HepG2 (cell line): Measurements from ENCODE around the gene TAS2R60. TPM values are rescaled to one million over a fixed set of nuclear protein-coding genes. Genes with fewer than 3 reads are reported as not detected.

Source experiments
- FOXA3 ChIP-seq: IDR thresholded peaks from 2 replicates; pipeline ENCODE4 v1.6.1; 2016; ENCODE audit warnings: missing genetic modification reagents, missing compliant biosample characterization
- MZF1 ChIP-seq: sonication (generic); formaldehyde crosslinking; IDR thresholded peaks from 2 replicates; pipeline ENCODE4 v1.8.1; 2023; ENCODE audit warnings: mild to moderate bottlenecking, missing genetic modification reagents, borderline replicate concordance
- NCOR1 ChIP-seq: fragments of 200-600 bp; sonication (generic); IDR thresholded peaks from 2 replicates; pipeline ENCODE4 v1.7.0; 2017; ENCODE audit warnings: antibody characterized with exemption, low read length, borderline replicate concordance
- NFKB2 ChIP-seq: sonication (generic); formaldehyde crosslinking; IDR thresholded peaks from 2 replicates; pipeline ENCODE4 v1.4.0; 2020; ENCODE audit warnings: missing genetic modification reagents, borderline replicate concordance
- NKX3-1 ChIP-seq: sonication (generic); formaldehyde crosslinking; IDR thresholded peaks from 2 replicates; pipeline ENCODE4 v1.5.0; 2020; ENCODE audit warnings: missing genetic modification reagents
- PAX8 ChIP-seq: sonication (generic); formaldehyde crosslinking; IDR thresholded peaks from 2 replicates; pipeline ENCODE4 v1.8.0; 2022; ENCODE audit warnings: mild to moderate bottlenecking, missing genetic modification reagents, borderline replicate concordance
- RBM39 ChIP-seq: fragments of 200-400 bp; formaldehyde crosslinking; IDR thresholded peaks from one replicate; pipeline ENCODE4 v1.6.1; 2018; ENCODE audit warnings: antibody characterized with exemption, mild to moderate bottlenecking, low read depth, low read length; ENCODE audit not compliant: poor library complexity, severe bottlenecking
- RFXANK ChIP-seq: IDR thresholded peaks from 2 replicates; pipeline ENCODE4 v1.6.1; 2016
- TRIM24 ChIP-seq: sonication (generic); formaldehyde crosslinking; IDR thresholded peaks from 2 replicates; pipeline ENCODE4 v1.8.0; 2022; ENCODE audit warnings: mild to moderate bottlenecking, missing genetic modification reagents
- YY1 ChIP-seq: IDR thresholded peaks from 2 replicates; pipeline ENCODE4 v1.6.1; 2011; ENCODE audit warnings: low read length, low read depth, moderate library complexity, mild to moderate bottlenecking; ENCODE audit not compliant: insufficient read depth, insufficient replicate concordance
- ZBTB21 ChIP-seq: sonication (generic); formaldehyde crosslinking; IDR thresholded peaks from 2 replicates; pipeline ENCODE4 v1.4.0; 2020; ENCODE audit warnings: missing genetic modification reagents
- ZBTB8A ChIP-seq: sonication (generic); formaldehyde crosslinking; IDR thresholded peaks from 2 replicates; pipeline ENCODE4 v1.4.0; 2020; ENCODE audit warnings: mild to moderate bottlenecking, low read depth, missing genetic modification reagents, borderline replicate concordance
- ZNF180 ChIP-seq: sonication (generic); formaldehyde crosslinking; IDR thresholded peaks from 2 replicates; pipeline ENCODE4 v1.4.0; 2020; ENCODE audit warnings: low read depth, missing genetic modification reagents, borderline replicate concordance
- ZNF687 ChIP-seq: sonication (generic); formaldehyde crosslinking; IDR thresholded peaks from 2 replicates; pipeline ENCODE4 v1.5.1; 2020; ENCODE audit warnings: mild to moderate bottlenecking, missing genetic modification reagents, moderate library complexity
- polyA plus RNA-seq, 8 experiments: library from polyadenylated mRNA; depleted of rRNA in 3 of 8; stranded (reverse) in 7 of 8; unstranded in 1 of 8; fragments of >200 nt; fragmentation: Illumina TruSeq in 4 of 8; extraction: Trizol in 4 of 8; gene quantifications; 2 replicates each; pipeline versions ENCODE4 v1.2.1 to v1.2.3, GENCODE V29; 2011 to 2016; ENCODE audit warnings: low read depth in 4 of 8, missing spikeins in 1 of 8, mixed read lengths in 1 of 8; ENCODE audit not compliant: insufficient read depth in 1 of 8
- total RNA-seq, 5 experiments: library from RNA; depleted of rRNA; stranded (reverse); fragments of >200 nt; fragmentation: Illumina TruSeq; extraction: Trizol; gene quantifications; 2 replicates each; pipeline ENCODE4 v1.2.3, GENCODE V29; 2016; ENCODE audit warnings: low read depth in 1 of 5
- TF ChIP-seq, protein P1 (sequence below): fragments of 450-650 bp; IDR thresholded peaks from 2 replicates; pipeline ENCODE4 v1.6.1; 2017; ENCODE audit warnings: mild to moderate bottlenecking
- TF ChIP-seq, protein P2 (sequence below): sonication (generic); formaldehyde crosslinking; IDR thresholded peaks from 2 replicates; pipeline ENCODE4 v1.5.0; 2020; ENCODE audit warnings: mild to moderate bottlenecking, missing genetic modification reagents
- TF ChIP-seq, protein P3 (sequence below): IDR thresholded peaks from 2 replicates; pipeline ENCODE4 v1.6.1; 2016; ENCODE audit warnings: mild to moderate bottlenecking

The TAS2R60 gene
- total and polyA plus RNA-seq, 2 of the 13 experiments (the other 11 are each of a cell fraction or from before 2014, with no cell fraction given): not detected

- TF ChIP-seq, protein P1, sequence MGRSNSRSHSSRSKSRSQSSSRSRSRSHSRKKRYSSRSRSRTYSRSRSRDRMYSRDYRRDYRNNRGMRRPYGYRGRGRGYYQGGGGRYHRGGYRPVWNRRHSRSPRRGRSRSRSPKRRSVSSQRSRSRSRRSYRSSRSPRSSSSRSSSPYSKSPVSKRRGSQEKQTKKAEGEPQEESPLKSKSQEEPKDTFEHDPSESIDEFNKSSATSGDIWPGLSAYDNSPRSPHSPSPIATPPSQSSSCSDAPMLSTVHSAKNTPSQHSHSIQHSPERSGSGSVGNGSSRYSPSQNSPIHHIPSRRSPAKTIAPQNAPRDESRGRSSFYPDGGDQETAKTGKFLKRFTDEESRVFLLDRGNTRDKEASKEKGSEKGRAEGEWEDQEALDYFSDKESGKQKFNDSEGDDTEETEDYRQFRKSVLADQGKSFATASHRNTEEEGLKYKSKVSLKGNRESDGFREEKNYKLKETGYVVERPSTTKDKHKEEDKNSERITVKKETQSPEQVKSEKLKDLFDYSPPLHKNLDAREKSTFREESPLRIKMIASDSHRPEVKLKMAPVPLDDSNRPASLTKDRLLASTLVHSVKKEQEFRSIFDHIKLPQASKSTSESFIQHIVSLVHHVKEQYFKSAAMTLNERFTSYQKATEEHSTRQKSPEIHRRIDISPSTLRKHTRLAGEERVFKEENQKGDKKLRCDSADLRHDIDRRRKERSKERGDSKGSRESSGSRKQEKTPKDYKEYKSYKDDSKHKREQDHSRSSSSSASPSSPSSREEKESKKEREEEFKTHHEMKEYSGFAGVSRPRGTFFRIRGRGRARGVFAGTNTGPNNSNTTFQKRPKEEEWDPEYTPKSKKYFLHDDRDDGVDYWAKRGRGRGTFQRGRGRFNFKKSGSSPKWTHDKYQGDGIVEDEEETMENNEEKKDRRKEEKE: no peak
- TF ChIP-seq NKX3-1 (no peak), RBM39 (no peak), MZF1 (CRISPR knock-in tag) (no peak), PAX8 (CRISPR knock-in tag) (no peak), FOXA3 (CRISPR knock-in tag) (peak; percentile 80), TRIM24 (CRISPR knock-in tag) (no peak), RFXANK (no peak), ZBTB21 (CRISPR knock-in tag) (no peak), YY1 (no peak), NFKB2 (CRISPR knock-in tag) (0 out of 2 replicates have a peak, but pooled peaks have one; percentile 24), ZBTB8A (CRISPR knock-in tag) (no peak), ZNF180 (no peak), ZNF687 (CRISPR knock-in tag) (peak; percentile 87), NCOR1 (0 out of 2 replicates have a peak, but pooled peaks have one; percentile 49)
- TF ChIP-seq, protein P2, sequence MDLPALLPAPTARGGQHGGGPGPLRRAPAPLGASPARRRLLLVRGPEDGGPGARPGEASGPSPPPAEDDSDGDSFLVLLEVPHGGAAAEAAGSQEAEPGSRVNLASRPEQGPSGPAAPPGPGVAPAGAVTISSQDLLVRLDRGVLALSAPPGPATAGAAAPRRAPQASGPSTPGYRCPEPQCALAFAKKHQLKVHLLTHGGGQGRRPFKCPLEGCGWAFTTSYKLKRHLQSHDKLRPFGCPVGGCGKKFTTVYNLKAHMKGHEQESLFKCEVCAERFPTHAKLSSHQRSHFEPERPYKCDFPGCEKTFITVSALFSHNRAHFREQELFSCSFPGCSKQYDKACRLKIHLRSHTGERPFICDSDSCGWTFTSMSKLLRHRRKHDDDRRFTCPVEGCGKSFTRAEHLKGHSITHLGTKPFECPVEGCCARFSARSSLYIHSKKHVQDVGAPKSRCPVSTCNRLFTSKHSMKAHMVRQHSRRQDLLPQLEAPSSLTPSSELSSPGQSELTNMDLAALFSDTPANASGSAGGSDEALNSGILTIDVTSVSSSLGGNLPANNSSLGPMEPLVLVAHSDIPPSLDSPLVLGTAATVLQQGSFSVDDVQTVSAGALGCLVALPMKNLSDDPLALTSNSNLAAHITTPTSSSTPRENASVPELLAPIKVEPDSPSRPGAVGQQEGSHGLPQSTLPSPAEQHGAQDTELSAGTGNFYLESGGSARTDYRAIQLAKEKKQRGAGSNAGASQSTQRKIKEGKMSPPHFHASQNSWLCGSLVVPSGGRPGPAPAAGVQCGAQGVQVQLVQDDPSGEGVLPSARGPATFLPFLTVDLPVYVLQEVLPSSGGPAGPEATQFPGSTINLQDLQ (CRISPR knock-in tag): peak; percentile 67; the same call in 1 of the 2 replicates
- TF ChIP-seq, protein P3, sequence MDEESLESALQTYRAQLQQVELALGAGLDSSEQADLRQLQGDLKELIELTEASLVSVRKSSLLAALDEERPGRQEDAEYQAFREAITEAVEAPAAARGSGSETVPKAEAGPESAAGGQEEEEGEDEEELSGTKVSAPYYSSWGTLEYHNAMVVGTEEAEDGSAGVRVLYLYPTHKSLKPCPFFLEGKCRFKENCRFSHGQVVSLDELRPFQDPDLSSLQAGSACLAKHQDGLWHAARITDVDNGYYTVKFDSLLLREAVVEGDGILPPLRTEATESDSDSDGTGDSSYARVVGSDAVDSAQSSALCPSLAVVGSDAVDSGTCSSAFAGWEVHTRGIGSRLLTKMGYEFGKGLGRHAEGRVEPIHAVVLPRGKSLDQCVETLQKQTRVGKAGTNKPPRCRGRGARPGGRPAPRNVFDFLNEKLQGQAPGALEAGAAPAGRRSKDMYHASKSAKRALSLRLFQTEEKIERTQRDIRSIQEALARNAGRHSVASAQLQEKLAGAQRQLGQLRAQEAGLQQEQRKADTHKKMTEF (CRISPR knock-in tag): peak; percentile 59; the same call in 1 of the 2 replicates
Measured at GRCh38 chr7:143395187-143396149, 47.8 kb upstream of the TAS2R60 start (continued).
